Body of pancreas (tissue), 4 donors: ENCODE measurements around the gene ZNF341.

Source experiments
- CTCF ChIP-seq, 7 experiments: fragments of 450-650 bp in 4 of 7; fragments of 200-600 bp in 3 of 7; sonication (generic) in 3 of 7; IDR thresholded peaks; one replicate each; pipeline ENCODE4 v1.5.1; 2016 to 2019; ENCODE audit warnings: antibody characterized with exemption in 7 of 7
- POLR2A ChIP-seq, 3 donors: fragments of 450-650 bp; IDR thresholded peaks; one replicate each; pipeline ENCODE4 v1.6.1; 2016; ENCODE audit warnings: antibody characterized with exemption in 3 of 3, mild to moderate bottlenecking in 2 of 3

GRCh38 chr20:33791021-33791420, 59.2 kb downstream of the ZNF341 start:
- TF ChIP-seq POLR2A (IDR thresholded peaks at IDR 0.05) (no peak), CTCF (IDR thresholded peaks at IDR 0.05) (no peak)
